Retinal pigment epithelial cell (primary cell): ENCODE measurements around the gene XPO4.
"Not testable (repeated sequence)": the region's sequence is repeated elsewhere in the genome, so short reads cannot be mapped to it uniquely, and the experiment has no call there.

Experiments
- DNase-seq: peaks from one replicate; pipeline ENCODE4 v3.0.0-alpha.2; 2010; ENCODE audit warnings: low read depth
- H3K4me3 ChIP-seq: 2 replicates; pipeline ENCODE4 v1.5.1; 2011; ENCODE audit warnings: mild to moderate bottlenecking, low read length, control low read depth, moderate library complexity
- TF ChIP-seq, protein P1 (sequence below): conservative IDR thresholded peaks from 2 replicates; pipeline ENCODE4 v1.5.1; 2011; ENCODE audit warnings: low read depth, low read length, control low read depth, inconsistent platforms

Gene XPO4

GRCh38 chr13:20902438-20903163 lies at the start of gene XPO4:
Gene XPO4, minus strand, starts transcription at chr13:20902746. Its CDS starts 8 bp downstream, at chr13:20902738.
- DNase-seq = no peak
- TF ChIP-seq, protein P1, sequence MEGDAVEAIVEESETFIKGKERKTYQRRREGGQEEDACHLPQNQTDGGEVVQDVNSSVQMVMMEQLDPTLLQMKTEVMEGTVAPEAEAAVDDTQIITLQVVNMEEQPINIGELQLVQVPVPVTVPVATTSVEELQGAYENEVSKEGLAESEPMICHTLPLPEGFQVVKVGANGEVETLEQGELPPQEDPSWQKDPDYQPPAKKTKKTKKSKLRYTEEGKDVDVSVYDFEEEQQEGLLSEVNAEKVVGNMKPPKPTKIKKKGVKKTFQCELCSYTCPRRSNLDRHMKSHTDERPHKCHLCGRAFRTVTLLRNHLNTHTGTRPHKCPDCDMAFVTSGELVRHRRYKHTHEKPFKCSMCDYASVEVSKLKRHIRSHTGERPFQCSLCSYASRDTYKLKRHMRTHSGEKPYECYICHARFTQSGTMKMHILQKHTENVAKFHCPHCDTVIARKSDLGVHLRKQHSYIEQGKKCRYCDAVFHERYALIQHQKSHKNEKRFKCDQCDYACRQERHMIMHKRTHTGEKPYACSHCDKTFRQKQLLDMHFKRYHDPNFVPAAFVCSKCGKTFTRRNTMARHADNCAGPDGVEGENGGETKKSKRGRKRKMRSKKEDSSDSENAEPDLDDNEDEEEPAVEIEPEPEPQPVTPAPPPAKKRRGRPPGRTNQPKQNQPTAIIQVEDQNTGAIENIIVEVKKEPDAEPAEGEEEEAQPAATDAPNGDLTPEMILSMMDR = no peak

GRCh38 chr13:20948001-20948400 lies 45.5 kb upstream of the XPO4 start:
- H3K4me3 ChIP-seq, DNase-seq: not testable (repeated sequence)

More at GRCh38 chr13:20902438-20903163, at the start of gene XPO4:
- H3K4me3 ChIP-seq = peak within 1 kb of the TSS; percentile 88

- no peak for DNase-seq
- peak overlapping the region; percentile 26 for H3K4me3 ChIP-seq
- TF ChIP-seq, protein P1 = no peak
Measured at GRCh38 chr13:20945952-20946383, 43.4 kb upstream of the XPO4 start.

DNA sequence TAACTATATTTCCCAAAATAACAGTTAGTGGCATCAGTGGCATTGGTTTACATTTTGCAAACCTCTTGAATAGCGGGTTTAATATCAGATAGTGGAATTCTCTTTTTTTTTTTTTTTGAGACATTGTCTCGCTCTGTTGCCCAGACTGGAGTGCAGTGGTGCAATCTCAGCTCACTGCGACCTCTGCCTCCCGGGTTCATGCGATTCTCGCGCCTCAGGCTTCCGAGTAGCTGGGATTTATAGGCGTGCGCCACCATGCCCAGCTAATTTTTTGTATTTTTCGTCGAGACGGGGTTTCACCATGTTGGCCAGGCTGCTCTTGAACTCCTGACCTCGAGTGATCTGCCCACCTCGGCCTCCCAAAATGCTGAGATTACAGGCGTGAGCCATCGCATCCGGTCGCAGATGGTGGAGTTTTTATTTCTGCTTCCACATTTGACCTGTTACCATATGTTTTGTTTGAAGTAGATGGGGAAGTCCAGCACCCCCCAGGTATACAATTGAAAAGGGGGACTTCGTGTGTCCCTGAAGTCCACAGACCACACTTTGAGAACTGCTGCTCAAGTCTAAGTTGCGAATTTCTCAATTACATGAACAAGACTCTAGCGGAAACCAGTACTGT lies 40.5 kb upstream of the XPO4 start:
- TF ChIP-seq, protein P1 = no peak
- H3K4me3 ChIP-seq = no peak overlapping the region
- no peak for DNase-seq

DNA sequence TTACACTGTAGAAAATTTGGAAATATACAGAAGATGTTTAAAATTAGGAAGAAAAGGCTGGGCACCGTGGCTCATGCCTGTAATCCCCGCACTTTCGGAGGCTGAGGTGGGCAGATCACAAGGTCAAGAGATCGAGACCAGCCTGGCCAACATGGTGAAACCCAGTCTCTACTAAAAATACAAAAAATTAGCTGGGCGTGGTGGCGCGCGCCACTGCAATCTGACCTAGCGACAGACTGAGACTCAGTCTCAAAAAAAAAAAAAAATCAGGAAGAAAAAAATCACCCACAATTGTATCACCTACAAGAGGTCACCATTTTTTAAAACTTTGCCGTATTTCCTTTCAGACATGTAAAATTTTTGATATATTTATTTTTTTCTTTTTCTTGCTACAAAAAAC lies 38.0 kb upstream of the XPO4 start:
- not testable (repeated sequence) for DNase-seq, H3K4me3 ChIP-seq

- TF ChIP-seq, protein P1 = no peak
- no peak overlapping the region for H3K4me3 ChIP-seq
Measured at GRCh38 chr13:20940083-20940482, 37.5 kb upstream of the XPO4 start.

DNA sequence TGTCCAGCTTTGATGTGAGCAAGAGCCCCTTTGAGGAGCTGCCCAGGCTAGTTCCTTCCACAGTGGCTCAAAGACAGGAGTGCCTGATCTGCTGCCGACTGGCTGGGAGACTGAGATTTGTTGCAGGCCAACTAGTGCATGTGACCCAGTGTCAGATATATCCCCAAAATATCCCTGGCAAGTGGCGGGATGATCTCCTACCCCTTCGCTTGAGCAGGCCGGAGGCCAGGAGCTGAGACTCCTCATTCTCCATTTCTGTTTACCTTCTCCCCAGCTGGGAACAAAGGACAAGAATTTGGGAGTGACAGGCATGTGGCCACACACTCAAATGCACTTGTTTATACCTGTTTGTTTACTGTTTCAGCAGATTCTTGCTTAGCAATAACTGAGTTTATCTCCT lies 37.1 kb upstream of the XPO4 start:
- no peak overlapping the region for H3K4me3 ChIP-seq
- TF ChIP-seq, protein P1 = no peak
- no peak for DNase-seq

More at GRCh38 chr13:20940083-20940482, 37.5 kb upstream of the XPO4 start:
- DNase-seq = no peak

DNA sequence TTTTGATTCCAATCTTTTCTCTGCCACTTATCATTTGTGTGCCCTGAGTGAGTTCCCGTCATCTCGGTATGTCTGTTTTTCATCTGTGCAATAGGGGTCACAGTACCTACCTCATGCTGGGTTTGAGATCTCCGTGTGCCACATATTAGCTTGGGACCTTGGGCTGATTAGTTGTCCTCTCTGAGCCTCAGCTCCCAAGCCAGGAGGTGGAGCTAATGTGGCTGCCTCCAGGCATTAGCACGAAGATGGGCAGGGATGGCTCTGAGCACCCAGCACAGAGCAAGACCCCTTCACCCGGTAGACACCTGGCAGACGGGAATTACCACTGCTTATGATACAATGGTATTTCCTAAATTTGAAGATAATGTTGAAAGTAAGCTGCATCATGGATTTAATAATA lies 35.8 kb upstream of the XPO4 start:
- DNase-seq = no peak
- TF ChIP-seq, protein P1 = no peak
- no peak overlapping the region for H3K4me3 ChIP-seq
